Renal cortical epithelial cell (primary cell): Measurements from ENCODE around the gene URAD. TPM values are rescaled to one million over a fixed set of nuclear protein-coding genes. Genes with fewer than 3 reads are reported as not detected.

Experiments
- DNase-seq: peaks from one replicate; pipeline ENCODE4 v3.0.0-alpha.2; 2011; ENCODE audit warnings: low read depth
- total RNA-seq: library from RNA; depleted of rRNA; stranded (reverse); fragments of >200 nt; gene quantifications from 2 replicates; pipeline ENCODE4 v1.2.3, GENCODE V29; 2014

URAD gene
- total RNA-seq, 1 donor from 2014 or later = not detected

DNA sequence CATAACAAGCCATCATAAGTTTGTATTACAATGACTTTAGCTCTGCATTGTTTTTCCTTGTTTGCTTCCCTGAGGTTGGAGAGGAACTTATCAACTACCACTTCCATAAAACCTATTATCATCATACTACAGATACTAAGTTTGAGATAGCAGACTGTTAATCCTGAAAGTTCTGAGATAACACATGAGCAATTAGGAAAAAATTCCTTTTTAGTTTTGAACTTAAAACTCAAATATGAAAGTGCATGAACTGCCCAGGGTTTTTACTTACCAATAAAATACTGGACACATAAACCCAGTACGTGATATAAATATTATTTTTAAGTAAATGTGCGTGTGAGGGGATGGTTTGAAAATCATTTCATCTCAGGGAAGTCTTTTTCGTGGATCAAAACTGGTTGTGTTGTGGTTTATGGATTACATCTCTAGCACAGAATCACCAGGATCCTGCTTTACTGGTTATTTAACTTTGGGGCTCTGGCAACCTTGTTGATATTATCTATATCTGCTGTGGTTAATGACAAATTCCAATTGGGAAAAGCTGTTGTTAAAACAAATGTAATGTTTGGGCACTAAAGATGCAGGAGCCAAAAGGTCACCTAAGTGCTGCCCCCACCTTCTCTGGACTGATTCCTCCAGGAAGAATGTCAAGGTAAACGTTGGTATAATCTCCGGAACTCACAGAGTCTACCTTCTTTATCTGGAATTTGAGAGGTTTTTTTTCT, 31.8 kb downstream of the URAD start:
- no peak for DNase-seq

DNA sequence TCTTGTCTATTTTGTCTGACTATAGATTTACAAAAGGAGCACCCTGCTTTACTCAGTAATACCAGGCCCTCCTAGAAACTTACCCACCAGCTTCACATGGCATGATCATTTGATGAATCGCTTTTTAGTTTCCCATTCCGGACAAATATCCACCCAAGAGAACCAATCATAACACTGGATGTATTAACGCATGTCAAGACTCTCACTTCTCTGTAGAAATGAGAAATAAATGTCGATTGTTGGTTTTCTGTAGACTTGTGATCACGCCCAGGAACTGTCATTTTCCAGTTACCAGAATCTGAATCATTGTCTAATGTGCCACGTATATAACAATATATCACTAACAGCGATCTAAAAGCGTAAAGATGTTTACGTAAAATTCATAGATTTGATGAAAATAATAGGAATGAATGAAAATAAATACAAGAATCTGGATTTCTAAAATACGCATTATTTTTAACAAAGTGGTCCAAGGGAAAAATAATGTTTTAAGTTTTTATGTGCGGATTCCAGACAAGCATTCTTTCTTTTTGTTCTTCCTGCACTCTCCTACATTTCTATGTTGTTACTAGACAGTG, 33.4 kb downstream of the URAD start:
- DNase-seq = no peak

DNA sequence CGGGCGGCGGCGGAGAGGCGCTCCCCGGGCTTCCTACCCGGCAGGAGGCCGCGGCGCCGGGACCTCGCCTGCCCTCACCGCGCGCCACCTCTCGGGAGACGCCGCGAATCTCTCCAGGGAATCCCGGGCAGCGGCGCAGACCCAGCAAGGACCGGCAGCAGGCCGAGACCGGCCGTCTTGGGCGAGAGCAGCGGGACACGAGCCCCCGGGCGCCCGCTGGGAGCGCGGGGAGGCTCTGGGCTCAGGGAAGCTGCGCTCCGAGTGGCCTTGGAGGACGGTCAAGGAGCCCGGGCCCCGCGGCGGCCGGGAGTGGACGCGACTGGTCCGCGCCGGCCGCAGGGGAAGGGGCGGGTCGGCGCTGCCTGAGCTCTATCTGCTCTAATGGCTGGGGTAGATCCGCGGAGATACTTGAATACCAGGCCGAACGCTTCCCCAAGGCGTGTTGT, 34.1 kb downstream of the URAD start:
- no peak for DNase-seq

DNA sequence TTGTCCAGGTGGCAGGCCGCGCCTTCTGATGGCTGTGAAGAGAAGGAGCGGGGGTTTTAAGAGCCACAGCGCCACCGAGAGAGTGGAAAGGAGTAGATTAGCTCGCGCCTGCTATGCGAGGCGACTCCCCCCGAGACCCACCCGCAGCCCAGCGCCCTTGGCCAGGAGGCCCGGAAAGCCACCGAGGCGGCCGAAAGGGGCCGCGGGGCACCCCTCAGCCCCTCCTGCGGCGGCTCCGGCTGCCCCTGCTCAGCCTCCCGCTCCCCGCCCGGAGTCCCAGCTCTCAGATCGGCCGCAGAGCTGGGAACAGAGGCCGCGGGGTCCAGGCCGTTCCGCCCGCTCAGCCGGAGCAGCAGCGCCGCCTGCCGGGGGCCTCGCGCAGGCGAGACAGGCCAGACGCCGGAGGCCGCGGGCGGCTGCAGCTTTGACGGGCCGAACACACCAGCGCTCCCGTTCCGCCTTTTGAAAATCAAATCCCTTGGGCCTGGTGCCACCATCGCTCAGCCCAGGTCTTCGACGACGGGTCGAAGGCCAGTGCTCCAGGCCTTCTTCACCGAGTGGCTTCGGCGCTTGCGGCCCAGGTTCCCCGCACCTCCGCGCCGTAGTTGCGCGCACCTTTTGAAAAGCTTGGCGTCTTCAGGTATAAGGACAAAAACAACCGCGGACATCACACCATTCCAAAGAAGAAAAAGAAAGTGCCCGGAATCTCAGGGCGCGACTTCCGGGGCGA, 34.7 kb downstream of the URAD start:
- DNase-seq = peak; percentile 27

DNA sequence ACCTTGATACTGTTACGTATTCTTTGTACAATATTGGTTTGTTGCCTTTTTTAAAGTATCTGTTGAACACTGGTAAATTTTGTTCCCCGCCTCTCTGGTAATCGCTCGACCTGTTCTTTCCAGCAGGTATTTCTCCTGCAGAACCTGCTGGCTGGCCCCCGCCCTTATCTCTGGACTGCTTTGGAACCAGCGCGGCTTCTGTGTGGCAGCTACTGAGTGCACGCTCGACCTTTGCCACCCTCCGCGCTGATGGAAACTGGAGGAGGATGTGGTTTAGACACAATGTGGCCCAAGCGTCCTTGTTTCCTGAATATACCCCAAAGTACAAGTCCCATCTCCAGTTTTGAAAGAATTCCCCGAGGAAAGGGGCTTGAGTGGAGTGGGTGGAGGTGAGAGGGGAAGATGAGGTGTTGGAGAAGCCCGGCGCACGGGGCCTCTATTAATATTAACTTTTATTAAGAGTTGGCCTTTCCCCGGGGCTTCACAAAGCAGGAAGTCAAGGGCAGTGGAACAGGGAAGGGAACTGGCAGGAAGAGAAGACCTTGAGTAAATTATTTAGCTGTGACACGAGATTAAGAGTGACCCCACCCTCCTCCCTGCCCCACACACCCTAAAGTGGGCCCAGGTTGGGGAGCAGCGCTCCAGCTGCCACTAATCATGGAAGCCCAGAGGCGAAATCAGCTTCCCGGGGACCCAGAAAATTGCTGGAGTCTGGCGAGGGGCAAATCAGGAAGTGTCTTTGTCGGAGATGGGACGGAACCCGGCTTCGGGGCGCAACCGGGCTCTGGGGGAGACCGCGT, 35.4 kb downstream of the URAD start:
- peak; percentile 1 for DNase-seq

DNA sequence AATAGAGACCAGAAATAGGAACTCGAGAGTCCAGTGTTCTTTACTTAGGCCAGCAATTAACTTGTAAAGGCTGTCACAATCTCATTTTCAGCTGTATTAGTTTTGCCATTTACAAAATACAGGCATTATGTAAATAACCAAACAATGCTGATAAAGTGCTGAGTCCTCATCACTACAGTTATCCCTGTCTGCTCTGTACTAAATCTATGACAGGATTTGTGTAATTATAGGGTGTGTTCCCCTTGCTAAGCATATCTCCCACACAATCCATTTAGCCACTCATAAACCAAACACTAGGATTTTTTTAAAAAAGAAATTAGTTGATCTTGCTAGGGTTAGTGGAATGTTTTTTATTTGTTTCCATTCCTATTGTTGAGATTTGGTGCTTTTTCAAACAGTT, 45.5 kb downstream of the URAD start:
- no peak for DNase-seq

DNA sequence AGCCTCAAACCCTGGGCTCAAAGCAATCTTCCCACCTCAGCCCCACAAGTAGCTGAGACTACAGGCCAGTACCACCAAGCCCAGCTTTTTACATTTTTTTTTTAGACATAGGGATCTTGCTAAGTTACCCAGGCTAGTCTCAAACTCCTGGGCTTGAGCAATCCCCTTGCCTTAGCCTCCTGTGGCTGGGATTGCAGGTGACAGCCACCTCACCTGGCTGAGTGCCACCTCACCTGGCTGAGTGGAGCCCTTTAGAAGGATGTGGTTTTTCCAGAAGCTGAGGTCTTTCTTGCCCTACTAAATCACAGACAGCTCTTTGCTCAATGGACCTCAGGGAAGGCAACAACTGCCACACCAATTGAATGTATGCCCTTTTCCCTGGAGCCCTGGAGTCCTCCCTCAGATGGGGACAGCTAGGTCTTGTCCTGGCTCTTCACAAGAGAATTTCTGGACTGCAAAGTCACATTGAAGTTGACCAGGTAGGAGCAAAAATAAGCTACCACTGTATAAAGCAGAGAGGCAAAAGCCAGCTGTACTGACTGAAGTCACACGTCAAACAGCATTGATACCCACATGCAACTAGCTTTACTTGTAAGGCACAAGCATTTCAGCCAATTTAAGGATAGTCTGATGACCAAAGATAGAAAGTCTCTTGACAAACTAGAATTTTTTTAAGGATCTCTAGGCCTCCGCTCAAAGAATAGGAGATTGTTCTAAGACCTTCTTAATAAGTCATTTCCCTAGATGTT, 54.7 kb downstream of the URAD start:
- DNase-seq = no peak

DNA sequence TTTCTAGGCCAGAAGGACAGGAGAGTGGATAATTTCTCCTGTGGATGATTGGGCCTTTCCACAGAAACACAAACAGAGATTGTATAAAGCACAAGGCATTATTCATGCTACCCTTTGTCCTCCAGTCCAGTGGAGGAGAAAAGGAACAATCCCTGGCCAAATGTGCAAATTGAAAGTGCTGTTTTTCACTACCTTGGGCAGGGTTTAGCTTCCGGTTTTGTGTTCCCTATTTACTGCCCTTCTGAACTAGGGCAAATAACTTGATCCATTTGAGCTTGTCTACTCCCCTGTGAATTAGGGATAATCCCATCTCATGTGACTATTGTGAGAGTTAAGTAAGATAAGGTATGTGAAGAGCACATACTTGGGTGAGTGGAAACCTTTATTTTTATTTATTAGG, 55.4 kb downstream of the URAD start:
- no peak for DNase-seq

DNA sequence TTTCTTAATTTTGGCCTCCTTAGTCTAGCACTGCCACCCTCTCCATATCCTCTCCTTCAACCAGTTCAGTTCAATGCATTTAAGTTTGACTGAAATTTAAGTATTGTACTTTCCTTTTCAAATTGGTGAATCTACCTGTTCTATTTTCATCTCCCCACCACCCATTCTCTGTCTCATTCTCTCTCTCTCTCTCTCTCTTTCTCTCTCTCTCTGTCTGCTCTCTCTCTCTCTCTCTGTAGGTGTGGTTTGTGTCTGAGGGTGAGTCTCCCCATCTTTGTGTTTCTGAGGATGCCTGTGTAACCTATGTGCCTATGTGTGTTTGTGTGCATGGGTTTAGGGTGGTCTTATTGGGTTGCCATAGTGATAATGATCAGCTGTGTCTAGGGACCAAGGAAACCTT, 58.6 kb downstream of the URAD start:
- no peak for DNase-seq

DNA sequence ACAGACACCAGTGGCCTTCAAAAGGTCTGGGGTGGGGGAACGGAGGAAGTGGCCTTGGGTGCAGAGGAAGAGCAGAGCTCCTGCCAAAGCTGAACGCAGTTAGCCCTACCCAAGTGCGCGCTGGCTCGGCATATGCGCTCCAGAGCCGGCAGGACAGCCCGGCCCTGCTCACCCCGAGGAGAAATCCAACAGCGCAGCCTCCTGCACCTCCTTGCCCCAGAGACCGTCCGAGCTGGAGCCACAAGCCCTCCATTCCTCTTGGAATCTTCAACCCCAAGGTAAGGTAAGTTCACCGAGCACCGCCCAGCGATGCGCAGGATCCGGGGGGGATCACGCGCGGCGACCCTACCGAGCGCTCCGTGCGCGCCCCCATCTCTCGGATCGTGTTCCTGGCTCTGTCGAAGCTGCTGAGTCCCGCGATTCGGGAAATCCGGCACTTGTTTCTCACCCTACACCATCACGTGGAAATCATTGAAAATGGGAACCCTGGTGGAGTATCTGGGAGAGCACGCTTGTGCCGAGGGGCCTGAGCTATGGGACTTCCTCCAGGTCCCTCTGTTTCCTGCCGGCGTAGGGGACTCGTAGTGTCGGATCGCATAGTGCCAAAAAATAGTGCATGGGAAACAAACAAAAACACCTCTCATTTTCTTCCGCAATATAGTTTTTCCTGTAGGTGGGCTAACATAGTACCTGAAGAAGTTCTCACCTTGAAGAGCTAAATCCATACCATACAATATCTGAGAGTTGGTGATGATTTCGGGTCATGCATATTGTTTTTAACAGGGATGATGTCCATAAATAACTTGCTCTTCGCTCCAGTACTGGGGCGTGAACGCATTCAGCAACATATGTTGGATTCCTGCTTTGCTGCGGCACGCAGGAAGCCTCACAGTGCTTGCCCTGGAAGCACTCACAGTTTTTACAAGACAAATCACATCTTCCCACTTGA, 59.4 kb downstream of the URAD start:
- DNase-seq = no peak

DNA sequence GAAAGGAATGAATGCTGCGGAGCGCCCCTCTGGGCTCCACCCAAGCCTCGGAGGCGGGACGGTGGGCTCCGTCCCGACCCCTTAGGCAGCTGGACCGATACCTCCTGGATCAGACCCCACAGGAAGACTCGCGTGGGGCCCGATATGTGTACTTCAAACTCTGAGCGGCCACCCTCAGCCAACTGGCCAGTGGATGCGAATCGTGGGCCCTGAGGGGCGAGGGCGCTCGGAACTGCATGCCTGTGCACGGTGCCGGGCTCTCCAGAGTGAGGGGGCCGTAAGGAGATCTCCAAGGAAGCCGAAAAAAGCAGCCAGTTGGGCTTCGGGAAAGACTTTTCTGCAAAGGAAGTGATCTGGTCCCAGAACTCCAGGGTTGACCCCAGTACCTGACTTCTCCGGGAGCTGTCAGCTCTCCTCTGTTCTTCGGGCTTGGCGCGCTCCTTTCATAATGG, 60.1 kb downstream of the URAD start:
- DNase-seq = no peak

Other genes with a start within 250 kb of the URAD start
- gene GSX1, start 196.2 kb downstream of the URAD start, total RNA-seq = not detected in 2 replicates
- gene PDX1, start 68.7 kb downstream of the URAD start, total RNA-seq = not detected in 2 replicates
- not detected in 2 replicates for gene CDX2, start 19.4 kb downstream of the URAD start, total RNA-seq
- gene FLT3, start 111.9 kb upstream of the URAD start, total RNA-seq = under 0.01 and 0.17 TPM in 2 replicates
- gene PAN3, start 149.9 kb upstream of the URAD start, total RNA-seq = 16.7 and 37.7 TPM in 2 replicates